ENCODE measurements around the gene SYNGAP1. TPM values are rescaled to one million over a fixed set of nuclear protein-coding genes. Genes with fewer than 3 reads are reported as not detected.
"Not testable (repeated sequence)": the region's sequence is repeated elsewhere in the genome, so short reads cannot be mapped to it uniquely, and the experiment has no call there.

SYNGAP1 gene
- total RNA-seq, 2 donors from 2014 or later: 9.0 to 9.8 TPM

DNA sequence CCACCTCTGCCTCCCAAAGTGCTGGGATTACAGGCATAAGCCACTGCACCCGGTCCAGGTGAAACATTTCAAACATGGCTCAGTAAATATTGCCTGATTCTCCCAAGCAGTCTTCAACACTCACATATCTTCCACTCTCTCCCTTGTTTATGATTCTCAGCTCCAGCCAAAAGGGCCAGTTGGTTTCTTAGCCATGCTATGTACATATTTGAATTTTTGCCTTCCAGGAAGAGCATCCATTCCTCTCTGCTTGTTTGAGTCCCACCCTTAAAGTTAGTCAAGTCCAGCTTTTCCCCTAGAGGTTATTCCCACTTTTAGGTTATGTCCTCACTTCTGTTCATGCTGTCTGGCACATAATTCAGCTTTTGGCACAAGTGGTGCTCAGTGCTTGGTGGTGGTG is 22.3 kb upstream of the SYNGAP1 start:
- DNase-seq: no peak
- no peak for ATAC-seq
- intact Hi-C loops (cut with DNase I): loop anchor here in 1 of 2 donors (10.0 kb wide), 1 partner anchor 57 kb away; the partner anchor contains the start of gene ZBTB9

DNA sequence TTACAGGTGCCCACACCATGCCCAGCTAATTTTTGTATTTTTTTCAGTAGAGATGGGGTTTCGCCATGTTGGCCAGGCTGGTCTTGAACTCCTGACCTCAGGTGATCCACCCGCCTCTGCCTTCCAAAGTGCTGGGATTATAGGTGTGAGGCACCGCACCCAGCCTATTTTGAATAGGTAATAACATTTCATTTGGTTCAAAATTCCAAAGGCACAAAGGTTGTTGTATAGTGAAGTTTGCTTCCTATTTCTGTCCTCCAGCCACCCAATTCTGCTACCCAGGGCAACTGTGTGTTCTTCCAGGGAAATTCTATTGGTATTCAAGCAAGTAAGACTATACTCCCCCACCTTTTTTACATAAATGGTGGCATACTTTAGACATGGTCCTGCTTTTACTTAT is 21.3 kb upstream of the SYNGAP1 start:
- intact Hi-C loops (cut with DNase I): loop anchor here in 1 of 2 donors (10.0 kb wide), 1 partner anchor 56 kb away; the partner anchor contains the start of gene ZBTB9
- DNase-seq, ATAC-seq: not testable (repeated sequence)

- not testable (repeated sequence) for DNase-seq, ATAC-seq
- intact Hi-C loops (cut with DNase I): loop anchor here in 1 of 2 donors (10.0 kb wide), 1 partner anchor 55 kb away; the partner anchor contains the start of gene ZBTB9
Measured at GRCh38 chr6:33399881-33400280, 20.0 kb upstream of the SYNGAP1 start.

DNA sequence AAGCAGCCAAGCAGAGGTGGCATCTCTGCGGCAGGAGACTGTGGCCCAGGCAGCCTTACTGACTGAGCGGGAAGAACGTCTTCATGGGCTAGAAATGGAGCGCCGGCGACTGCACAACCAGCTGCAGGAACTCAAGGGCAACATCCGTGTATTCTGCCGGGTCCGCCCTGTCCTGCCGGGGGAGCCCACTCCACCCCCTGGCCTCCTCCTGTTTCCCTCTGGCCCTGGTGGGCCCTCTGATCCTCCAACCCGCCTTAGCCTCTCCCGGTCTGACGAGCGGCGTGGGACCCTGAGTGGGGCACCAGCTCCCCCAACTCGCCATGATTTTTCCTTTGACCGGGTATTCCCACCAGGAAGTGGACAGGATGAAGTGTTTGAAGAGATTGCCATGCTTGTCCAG is 15.0 kb upstream of the SYNGAP1 start:
- intact Hi-C loops (cut with DNase I): no loop called here
- no peak for DNase-seq
- ATAC-seq: no peak

GRCh38 chr6:33405386-33405940 is 14.4 kb upstream of the SYNGAP1 start:
- ATAC-seq (no peak), DNase-seq (no peak)
- intact Hi-C loops (cut with DNase I): no loop called here

DNA sequence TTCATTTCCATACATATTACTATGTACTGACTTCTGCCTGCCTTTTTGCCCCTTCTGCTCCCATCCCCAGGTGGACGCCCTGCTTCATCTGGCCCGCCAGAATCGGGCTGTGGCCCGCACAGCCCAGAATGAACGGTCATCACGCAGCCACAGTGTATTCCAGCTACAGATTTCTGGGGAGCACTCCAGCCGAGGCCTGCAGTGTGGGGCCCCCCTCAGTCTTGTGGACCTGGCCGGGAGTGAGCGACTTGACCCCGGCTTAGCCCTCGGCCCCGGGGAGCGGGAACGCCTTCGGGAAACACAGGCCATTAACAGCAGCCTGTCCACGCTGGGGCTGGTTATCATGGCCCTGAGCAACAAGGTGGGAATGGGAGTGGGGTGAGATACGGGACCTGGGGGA is 13.7 kb upstream of the SYNGAP1 start:
- DNase-seq: no peak
- no peak for ATAC-seq
- intact Hi-C loops (cut with DNase I): no loop called here

DNA sequence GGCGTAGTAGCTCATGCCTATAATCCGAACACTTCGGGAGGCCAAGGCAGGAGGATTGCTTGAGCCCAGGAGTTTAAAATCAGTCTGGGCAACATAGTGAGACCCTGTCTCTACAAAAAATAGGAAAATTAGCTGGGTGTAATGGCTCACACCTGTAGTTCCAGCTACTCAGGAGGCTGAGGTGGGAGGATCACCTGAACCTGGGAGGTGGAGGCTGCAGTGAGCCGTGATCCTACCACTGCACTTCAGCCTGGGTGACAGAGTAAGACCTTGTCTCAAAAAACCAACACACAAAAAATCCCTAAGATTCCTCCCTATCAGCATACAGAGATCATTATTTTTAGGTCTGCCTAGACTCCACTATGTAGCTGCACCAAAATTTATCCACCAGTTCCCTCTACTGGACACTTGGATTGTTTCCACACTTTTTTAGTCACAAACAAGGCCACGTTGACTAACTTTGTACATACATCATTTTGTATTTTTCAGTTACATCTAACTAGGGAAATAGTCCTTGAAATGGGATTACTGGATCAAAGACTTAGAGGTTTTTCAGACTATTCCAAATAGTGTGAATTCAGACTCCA is 12.6 kb upstream of the SYNGAP1 start:
- no peak for ATAC-seq
- intact Hi-C loops (cut with DNase I): no loop called here

GRCh38 chr6:33410050-33410710 is 9.7 kb upstream of the SYNGAP1 start:
- peak; percentile 93 to 94 for ATAC-seq
- DNase-seq: peak; percentile 98

More for the DNA sequence above, 12.6 kb upstream of the SYNGAP1 start:
- no peak for DNase-seq

GRCh38 chr6:33410711-33411631 is 8.9 kb upstream of the SYNGAP1 start, which contains the start of gene PHF1:
Gene PHF1 (plus strand): TSS chr6:33411014. CDS start chr6:33412264, 1,250 bp downstream.
- DNase-seq (peak; percentile 78), ATAC-seq (peak; percentile 70 to 79)
- intact Hi-C loops (cut with DNase I): no loop called here

More at GRCh38 chr6:33410050-33410710, 9.7 kb upstream of the SYNGAP1 start:
- intact Hi-C loops (cut with DNase I): no loop called here

GRCh38 chr6:33411632-33412005 is 8.2 kb upstream of the SYNGAP1 start:
- DNase-seq (no peak), ATAC-seq (no peak)
- intact Hi-C loops (cut with DNase I): no loop called here

- DNase-seq (no peak), ATAC-seq (no peak)
- intact Hi-C loops (cut with DNase I): no loop called here
Measured at GRCh38 chr6:33412140-33413009, 7.5 kb upstream of the SYNGAP1 start.

DNA sequence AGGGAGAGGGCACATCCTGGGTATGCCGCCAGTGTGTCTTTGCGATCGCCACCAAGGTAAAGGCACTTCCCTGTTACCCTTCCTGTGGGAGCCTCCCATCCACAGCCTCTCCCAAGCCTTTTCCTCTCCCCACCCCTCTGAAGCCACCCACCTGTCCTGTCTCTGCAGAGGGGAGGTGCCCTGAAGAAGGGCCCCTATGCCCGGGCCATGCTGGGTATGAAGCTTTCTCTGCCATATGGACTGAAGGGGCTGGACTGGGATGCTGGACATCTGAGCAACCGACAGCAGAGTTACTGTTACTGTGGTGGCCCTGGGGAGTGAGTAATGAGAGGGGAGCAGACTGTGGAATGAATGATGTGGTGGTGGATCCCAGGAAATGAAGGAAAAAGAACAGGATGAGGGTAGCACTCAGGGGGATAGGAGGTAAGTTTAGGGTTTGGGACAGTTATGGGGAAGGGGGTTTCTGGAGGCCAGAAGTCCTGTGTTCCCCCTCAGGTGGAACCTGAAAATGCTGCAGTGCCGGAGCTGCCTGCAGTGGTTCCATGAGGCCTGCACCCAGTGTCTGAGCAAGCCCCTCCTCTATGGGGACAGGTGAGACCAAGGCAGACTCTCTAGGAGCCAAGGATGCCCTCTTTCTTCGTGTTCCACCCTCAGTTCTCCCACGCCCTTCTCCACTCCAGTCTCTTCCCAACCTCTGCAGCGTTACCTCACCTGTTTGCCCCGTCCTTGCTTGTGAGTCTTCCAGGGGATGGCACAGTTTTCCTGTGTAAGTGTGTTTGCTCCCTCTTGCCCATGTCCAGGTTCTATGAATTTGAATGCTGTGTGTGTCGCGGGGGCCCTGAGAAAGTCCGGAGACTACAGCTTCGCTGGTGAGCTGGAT is 6.4 kb upstream of the SYNGAP1 start:
- ATAC-seq (no peak), DNase-seq (no peak)
- intact Hi-C loops (cut with DNase I): no loop called here

DNA sequence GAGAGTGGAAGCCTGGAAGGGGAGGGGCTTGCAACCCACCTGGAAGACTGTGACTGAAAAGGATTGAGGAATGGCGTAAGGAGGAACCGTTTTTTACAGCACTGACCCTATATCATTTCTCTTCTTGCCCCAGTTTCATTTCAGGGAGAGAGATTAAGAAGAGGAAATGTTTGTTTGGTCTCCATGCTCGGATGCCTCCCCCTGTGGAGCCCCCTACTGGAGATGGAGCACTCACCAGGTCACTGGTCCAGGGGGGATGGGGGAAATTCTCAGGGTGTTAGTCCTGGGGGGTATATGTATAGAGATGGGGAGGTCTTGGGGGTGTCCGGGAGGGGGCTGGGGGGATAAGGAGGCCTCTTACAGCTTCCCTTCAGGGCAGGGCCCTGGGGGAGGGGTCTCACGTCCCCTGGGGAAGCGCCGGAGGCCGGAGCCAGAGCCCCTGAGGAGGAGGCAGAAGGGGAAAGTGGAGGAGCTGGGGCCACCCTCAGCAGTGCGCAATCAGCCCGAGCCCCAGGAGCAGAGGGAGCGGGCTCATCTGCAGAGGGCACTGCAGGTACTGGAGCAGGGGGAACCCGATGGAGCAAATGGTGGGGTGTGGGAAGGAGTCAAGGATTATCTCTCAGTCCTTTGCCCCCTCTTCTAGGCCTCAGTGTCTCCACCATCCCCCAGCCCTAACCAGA is 5.1 kb upstream of the SYNGAP1 start:
- DNase-seq (no peak), ATAC-seq (no peak)
- intact Hi-C loops (cut with DNase I): no loop called here

DNA sequence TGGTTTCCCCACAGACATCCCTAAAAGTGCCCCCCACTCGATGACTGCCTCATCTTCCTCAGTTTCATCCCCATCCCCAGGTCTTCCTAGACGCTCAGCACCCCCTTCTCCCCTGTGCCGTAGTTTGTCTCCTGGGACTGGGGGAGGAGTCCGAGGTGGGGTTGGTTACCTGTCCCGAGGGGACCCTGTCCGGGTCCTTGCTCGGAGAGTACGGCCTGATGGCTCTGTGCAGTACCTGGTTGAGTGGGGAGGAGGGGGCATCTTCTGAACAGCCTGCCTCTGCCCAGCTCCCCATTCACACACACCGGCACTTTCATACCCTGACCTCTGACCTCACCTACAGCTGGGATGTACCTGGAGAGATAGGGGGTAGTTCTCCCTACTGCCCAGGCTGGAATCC is 4.0 kb upstream of the SYNGAP1 start:
- ATAC-seq: no peak
- intact Hi-C loops (cut with DNase I): no loop called here
- no peak for DNase-seq

GRCh38 chr6:33416386-33417127 is 3.3 kb upstream of the SYNGAP1 start:
- intact Hi-C loops (cut with DNase I): no loop called here
- ATAC-seq: no peak
- DNase-seq: no peak

Measured in left cardiac atrium (tissue), 4 donors.